Panc1 (cell line): ENCODE results near the gene NBEAL2. TPM values are rescaled to one million over a fixed set of nuclear protein-coding genes. Genes with fewer than 3 reads are reported as not detected.

Experiments used
- ATAC-seq: fragments of 200-7000 bp; cut with Tn5 transposase; 2 replicates; pipeline ENCODE4 v1.9.1; 2020; ENCODE audit warnings: mild to moderate bottlenecking, moderate library complexity
- BruUV-seq: library from RNA; stranded (reverse); fragments of 400-500 nt; replicated peaks from 2 replicates; lab custom pipeline; 2021; lab: Mats Ljungman, UMichigan
- CTCF ChIA-PET: fragments of 300-600 bp; sonication (Branson Sonifier 250); formaldehyde crosslinking; loops from one replicate; lab custom pipeline; 2022; ENCODE audit warnings: antibody characterized with exemption; lab: Charles Lee
- POLR2A ChIA-PET: fragments of 300-600 bp; sonication (Branson Sonifier 250); formaldehyde crosslinking; loops from one replicate; lab custom pipeline; 2022; ENCODE audit warnings: antibody characterized with exemption; lab: Charles Lee
- DNase-seq: peaks from one replicate; pipeline ENCODE4 v3.0.0-alpha.2; 2010; ENCODE audit warnings: low read depth, low spot score
- H3K27ac ChIP-seq: 2 replicates; pipeline ENCODE4 v1.5.1; 2011; ENCODE audit warnings: mild to moderate bottlenecking, low read length, inconsistent platforms
- H3K27me3 ChIP-seq: fragments of 200-500 bp; sonication (Bioruptor generic); 2 replicates; pipeline ENCODE4 v1.6.0; 2014; ENCODE audit warnings: low read length, inconsistent platforms; ENCODE audit not compliant: control insufficient read depth, insufficient read depth
- H3K36me3 ChIP-seq: fragments of 200-500 bp; sonication (Bioruptor generic); 2 replicates; pipeline ENCODE4 v1.5.1; 2014; ENCODE audit warnings: inconsistent platforms, mild to moderate bottlenecking, low read length, moderate library complexity; ENCODE audit not compliant: control insufficient read depth, insufficient read depth
- H3K4me1 ChIP-seq: 2 replicates; pipeline ENCODE4 v1.5.1; 2011; ENCODE audit warnings: inconsistent platforms, mild to moderate bottlenecking, low read length, moderate library complexity; ENCODE audit not compliant: control insufficient read depth, insufficient read depth
- H3K4me3 ChIP-seq, 2 experiments: 2 replicates each; pipeline ENCODE4 v1.5.1; 2011 to 2012; ENCODE audit warnings: low read depth in 2 of 2, low read length in 2 of 2, mild to moderate bottlenecking in 2 of 2, inconsistent platforms in 1 of 2, moderate library complexity in 1 of 2
- H3K9me3 ChIP-seq: fragments of 200-500 bp; sonication (Bioruptor generic); 2 replicates; pipeline ENCODE4 v1.5.1; 2014; ENCODE audit warnings: low read depth, mild to moderate bottlenecking, inconsistent platforms, low read length, moderate library complexity; ENCODE audit not compliant: control insufficient read depth, insufficient read depth
- CTCF ChIP-seq: fragments of 450-650 bp; IDR thresholded peaks from 2 replicates; pipeline ENCODE4 v1.5.1; 2017; ENCODE audit warnings: mild to moderate bottlenecking
- POLR2AphosphoS5 ChIP-seq: IDR thresholded peaks from 2 replicates; pipeline ENCODE4 v1.6.1; 2012; ENCODE audit warnings: mild to moderate bottlenecking, low read depth, low read length, moderate library complexity
- REST ChIP-seq, 2 experiments: IDR thresholded peaks; 2 replicates each; pipeline ENCODE4 v1.6.1; 2011 to 2012; ENCODE audit warnings: low read depth in 2 of 2, control low read depth in 1 of 2, low read length in 1 of 2, mild to moderate bottlenecking in 1 of 2, moderate library complexity in 1 of 2; ENCODE audit not compliant: insufficient read depth in 1 of 2
- SIN3A ChIP-seq: IDR thresholded peaks from 2 replicates; pipeline ENCODE4 v1.6.1; 2012; ENCODE audit warnings: low read depth, mild to moderate bottlenecking, low read length, moderate library complexity, borderline replicate concordance; ENCODE audit not compliant: insufficient read depth
- TCF7L2 ChIP-seq: IDR thresholded peaks from 2 replicates; pipeline ENCODE4 v1.6.1; 2011; ENCODE audit warnings: mild to moderate bottlenecking, low read depth, low read length, inconsistent platforms
- in situ Hi-C: cut with HindIII; loops from 2 replicates; pipeline ENCODE4 v1.10.0; 2016; ENCODE audit warnings: low sequenced_read_pairs, low pct_unique_long_range_greater_than_20kb
- intact Hi-C: fragments of 100-400 bp; cut with micrococcal nuclease; formaldehyde crosslinking; loops from one replicate; pipeline ENCODE4 v1.10.0; 2022; ENCODE audit not compliant: unreplicated experiment
- total RNA-seq: library from RNA; stranded (reverse); gene quantifications from one replicate; pipeline ENCODE4 v1.2.1, GENCODE V29; 2021; ENCODE audit not compliant: unreplicated experiment

Gene NBEAL2
- total RNA-seq, 1 experiment from 2014 or later: 38.8 TPM

GRCh38 chr3:46978381-46978780 is 1.1 kb upstream of the NBEAL2 start:
- Histone ChIP-seq H3K27me3 (no peaks in the 10 kb centered on the region), H3K9me3 (no peaks in the 10 kb centered on the region), H3K36me3 (peaks cover 3% of the 10 kb centered on the region), H3K4me3 (no peak overlapping the region), H3K27ac (peak overlapping the region; percentile 89), H3K4me1 (peaks cover 9% of the 10 kb centered on the region)
- POLR2A ChIA-PET: no interaction called here
- no TSS peak for BruUV-seq
- ATAC-seq (no peak), DNase-seq (no peak)
- in situ Hi-C loops: no loop called here
- TF ChIP-seq SIN3A (no peak), TCF7L2 (no peak), REST (IDR thresholded peaks at IDR 0.05; ENCODE audit: insufficient read depth in 1 of 2, low read depth in 2 of 2, low read length in 1 of 2) (no peak), CTCF (no peak), POLR2AphosphoS5 (no peak)
- CTCF ChIA-PET: no interaction called here
- intact Hi-C loops: no loop called here

GRCh38 chr3:46979958-46980497 is 562 bp downstream of the NBEAL2 start:
- no TSS peak for BruUV-seq
- DNase-seq: no peak
- Histone ChIP-seq H3K27ac (peak overlapping the region; percentile 76), H3K9me3 (no peaks in the 10 kb centered on the region), H3K36me3 (peaks cover 3% of the 10 kb centered on the region; the same call in 1 of the 2 replicates), H3K27me3 (no peaks in the 10 kb centered on the region), H3K4me1 (peaks cover 3% of the 10 kb centered on the region; the same call in 1 of the 2 replicates), H3K4me3 (peak overlapping the region; percentile 61 to 63)
- ChIA-PET POLR2A (no interaction called here), CTCF (interaction anchor here (1.0 kb wide), 1 partner anchor 71 kb away, joined by 4 read pairs; no protein-coding TSS in a partner anchor)
- TF ChIP-seq POLR2AphosphoS5 (no peak), REST (IDR thresholded peaks at IDR 0.05; ENCODE audit: insufficient read depth in 1 of 2, low read depth in 2 of 2, low read length in 1 of 2) (no peak), TCF7L2 (no peak), SIN3A (no peak), CTCF (no peak)
- intact Hi-C loops: no loop called here
- in situ Hi-C loops: no loop called here
- peak; percentile 11 for ATAC-seq
